T-helper 17 cell (primary cell): ENCODE measurements around the gene JAM3. TPM values are rescaled to one million over a fixed set of nuclear protein-coding genes. Genes with fewer than 3 reads are reported as not detected.

Experiments used
- ATAC-seq: fragments of 150-1000 bp; cut with Tn5 transposase; 2 replicates; pipeline ENCODE4 v1.10.0; 2021; ENCODE audit warnings: mild to moderate bottlenecking, moderate library complexity
- DNase-seq, 3 donors: peaks; one replicate each; pipeline versions ENCODE4 v3.0.0 to v3.0.0-alpha.2; 2020 to 2021
- H3K9me3 ChIP-seq: one replicate; pipeline ENCODE4 v1.7.0; 2013; ENCODE audit warnings: low read length, mild to moderate bottlenecking; ENCODE audit not compliant: control insufficient read depth, poor library complexity, severe bottlenecking
- H3K27ac Mint-ChIP-seq: one replicate; pipeline ENCODE4 v1.8.0; 2022; ENCODE audit warnings: mild to moderate bottlenecking, moderate library complexity, mixed read lengths
- H3K27me3 Mint-ChIP-seq: one replicate; pipeline ENCODE4 v1.8.0; 2022; ENCODE audit warnings: mixed read lengths
- H3K36me3 Mint-ChIP-seq: one replicate; pipeline ENCODE4 v1.8.0; 2022; ENCODE audit warnings: low read depth, mixed read lengths
- H3K4me1 Mint-ChIP-seq: one replicate; pipeline ENCODE4 v1.8.0; 2022; ENCODE audit warnings: mild to moderate bottlenecking, mixed read lengths
- H3K4me3 Mint-ChIP-seq: one replicate; pipeline ENCODE4 v1.8.0; 2022; ENCODE audit warnings: mild to moderate bottlenecking, moderate library complexity, mixed read lengths
- total RNA-seq, 4 donors: library from RNA in 2 of 4; stranded (reverse) in 2 of 4; gene quantifications; one replicate each; pipeline ENCODE4 v1.2.3 and lab custom pipeline; 2022 to 2026

Gene JAM3
- total RNA-seq, 2 donors from 2014 or later, result 12.5 to 37.4 TPM

DNA sequence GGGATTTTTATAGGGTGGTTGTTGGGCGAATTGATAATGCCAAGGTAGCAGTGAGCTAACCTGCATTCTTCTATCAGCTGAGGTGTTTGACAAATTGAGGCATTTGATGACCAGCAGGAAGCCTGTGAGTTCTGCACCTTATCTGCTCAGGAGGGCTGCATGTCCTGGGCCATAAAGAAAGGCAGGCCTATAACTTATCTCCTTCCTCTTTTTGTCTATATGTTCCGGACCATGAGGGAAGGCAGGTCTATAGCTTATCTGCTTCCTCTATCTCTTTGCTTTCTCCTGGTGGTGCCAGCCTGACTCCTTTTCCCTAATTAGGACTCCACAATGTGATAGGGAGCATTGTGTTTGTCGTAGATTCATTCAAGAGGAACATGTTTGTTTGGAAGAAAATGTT lies 8.6 kb upstream of the JAM3 start:
- no peak for DNase-seq
- Mint-ChIP-seq H3K4me1 (peaks cover 8% of the 10 kb centered on the region), H3K27me3 (peaks cover 78% of the 10 kb centered on the region), H3K36me3 (peaks cover 3% of the 10 kb centered on the region), H3K27ac (peak overlapping the region; percentile 62), H3K4me3 (no peak overlapping the region)
- no peak for ATAC-seq
- no peaks in the 10 kb centered on the region for H3K9me3 ChIP-seq

DNA sequence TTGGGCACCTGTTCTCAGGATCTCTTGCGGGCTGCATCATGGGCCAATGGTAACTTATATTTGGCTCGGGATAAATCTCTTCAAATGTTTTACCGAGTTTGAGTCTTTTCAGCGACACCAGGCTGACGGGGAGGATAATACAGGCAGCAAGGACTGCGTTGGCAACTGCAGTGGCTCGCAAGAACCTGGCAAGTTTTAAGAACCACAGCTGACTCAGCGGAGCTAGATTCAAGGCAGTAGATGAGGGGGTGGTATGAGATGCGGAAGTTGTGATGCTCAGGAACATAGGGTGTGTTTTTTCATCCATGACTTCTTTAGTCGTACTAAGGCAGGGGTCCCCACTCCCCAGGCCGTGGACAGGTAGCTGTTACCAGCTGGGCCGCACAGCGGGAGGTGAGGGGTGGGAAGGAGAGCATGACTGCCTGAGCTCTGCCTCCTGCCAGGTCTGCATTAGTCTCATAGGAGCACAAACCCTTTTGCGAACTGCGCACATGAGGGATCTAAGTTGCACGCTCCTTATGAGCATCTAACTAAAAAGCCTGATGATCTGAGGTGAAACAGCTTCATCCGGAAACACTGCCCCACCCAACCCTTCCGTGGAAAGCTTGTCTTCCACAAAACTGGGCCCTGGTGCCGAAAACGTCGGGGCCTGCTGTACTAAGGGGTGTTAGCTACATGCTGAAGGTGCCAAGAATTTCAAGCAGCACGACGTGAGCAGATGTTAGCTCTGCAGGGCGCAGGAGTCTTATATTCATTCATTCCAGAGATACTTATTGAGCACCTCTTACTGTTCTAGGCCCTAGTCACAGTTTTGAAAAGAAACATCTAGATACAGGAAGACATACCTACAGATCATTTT lies 6.4 kb upstream of the JAM3 start:
- no peak overlapping the region for H3K4me3 Mint-ChIP-seq
- DNase-seq (no peak), ATAC-seq (no peak)
- peaks cover 8% of the 10 kb centered on the region for H3K4me1 Mint-ChIP-seq
- H3K9me3 ChIP-seq, result no peaks in the 10 kb centered on the region
- H3K36me3 Mint-ChIP-seq, result peaks cover 3% of the 10 kb centered on the region
- H3K27me3 Mint-ChIP-seq, result peaks cover 72% of the 10 kb centered on the region
- H3K27ac Mint-ChIP-seq, result no peak overlapping the region

DNA sequence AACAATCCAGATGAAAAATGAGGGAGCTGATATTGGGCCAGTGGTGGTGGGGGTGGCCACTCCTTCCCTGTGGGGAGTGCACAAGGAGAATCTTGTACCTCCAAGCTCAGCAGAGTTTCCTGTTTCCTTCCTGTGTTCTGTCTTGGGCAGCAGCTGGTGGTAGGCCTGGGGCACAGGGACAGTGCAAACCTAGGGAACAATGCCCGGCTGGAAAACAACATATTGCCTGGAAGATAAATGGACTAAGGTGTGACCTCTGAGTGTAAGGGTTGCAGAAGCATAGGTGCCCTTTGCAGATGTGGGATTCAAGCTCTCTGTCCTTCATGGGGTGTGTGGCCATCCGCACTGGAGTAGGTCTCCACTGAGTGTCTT lies 5.8 kb upstream of the JAM3 start:
- Mint-ChIP-seq H3K27ac (no peak overlapping the region), H3K27me3 (peaks cover 67% of the 10 kb centered on the region), H3K4me3 (no peak overlapping the region), H3K4me1 (peaks cover 4% of the 10 kb centered on the region), H3K36me3 (peaks cover under 1% of the 10 kb centered on the region)
- no peaks in the 10 kb centered on the region for H3K9me3 ChIP-seq
- ATAC-seq (no peak), DNase-seq (no peak)

DNA sequence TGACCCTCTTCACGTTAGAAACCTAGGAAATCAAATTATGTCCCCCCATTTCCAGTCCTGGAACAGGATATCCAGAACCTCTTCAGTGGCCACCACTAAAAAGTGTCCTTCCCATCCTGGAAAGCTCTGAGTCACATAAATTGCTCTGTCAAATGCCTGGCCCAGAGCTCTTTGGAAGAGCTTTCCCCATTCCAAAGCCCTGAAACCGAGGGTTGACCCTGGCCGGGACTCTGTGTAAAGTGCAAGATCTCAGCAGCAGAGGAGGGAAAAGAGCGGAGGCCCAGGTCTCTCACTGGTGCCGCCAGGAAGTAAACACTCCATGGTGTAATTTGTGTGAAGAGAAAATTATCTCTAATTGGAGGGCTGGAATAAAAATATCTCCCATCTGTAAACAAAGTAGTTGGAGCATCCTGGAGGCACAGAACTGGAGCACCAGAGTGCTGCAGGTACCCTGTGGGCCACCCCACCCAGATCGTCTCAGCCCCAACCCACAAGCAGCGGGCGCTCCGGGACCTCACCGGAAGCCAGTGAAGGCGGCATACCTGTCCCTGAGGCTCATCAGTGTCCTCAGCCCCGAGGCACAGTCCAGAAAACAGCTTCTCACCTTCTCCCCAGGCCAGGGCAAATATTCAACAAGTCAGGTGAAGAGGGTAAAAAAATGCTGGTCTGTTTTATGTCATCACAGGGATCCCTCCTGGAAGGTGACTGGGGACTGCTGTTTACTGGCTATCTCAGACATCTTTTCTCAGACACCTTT lies 4.7 kb upstream of the JAM3 start:
- Mint-ChIP-seq H3K36me3 (no peaks in the 10 kb centered on the region), H3K4me1 (peaks cover 7% of the 10 kb centered on the region), H3K4me3 (no peak overlapping the region), H3K27ac (no peak overlapping the region), H3K27me3 (peaks cover 63% of the 10 kb centered on the region)
- DNase-seq (no peak), ATAC-seq (no peak)
- H3K9me3 ChIP-seq, result no peaks in the 10 kb centered on the region

DNA sequence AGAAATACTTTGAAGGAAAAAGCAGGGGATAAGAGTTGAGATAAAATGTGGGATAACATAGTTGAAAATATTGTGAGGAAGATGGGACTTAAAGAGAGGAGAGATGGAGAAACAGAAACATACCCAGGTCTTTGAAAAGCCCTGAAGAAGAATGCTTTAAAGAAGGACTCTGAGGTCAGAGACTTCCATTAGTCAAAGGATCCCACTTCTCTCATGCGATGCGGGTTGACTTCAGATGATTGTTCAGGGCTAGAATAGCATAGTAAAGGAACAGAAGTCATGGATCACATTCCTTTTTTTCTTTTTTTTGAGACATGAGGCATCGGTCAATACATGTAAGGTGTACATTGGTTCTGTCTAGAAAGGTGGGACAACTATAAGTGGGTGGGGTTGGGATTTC lies 3.5 kb upstream of the JAM3 start:
- no peak for DNase-seq
- H3K36me3 Mint-ChIP-seq, result no peaks in the 10 kb centered on the region
- ATAC-seq, result no peak
- peak overlapping the region; percentile 21 for H3K27ac Mint-ChIP-seq
- H3K27me3 Mint-ChIP-seq, result peaks cover 51% of the 10 kb centered on the region
- no peak overlapping the region for H3K4me3 Mint-ChIP-seq
- H3K9me3 ChIP-seq, result no peaks in the 10 kb centered on the region
- H3K4me1 Mint-ChIP-seq, result peaks cover 7% of the 10 kb centered on the region

DNA sequence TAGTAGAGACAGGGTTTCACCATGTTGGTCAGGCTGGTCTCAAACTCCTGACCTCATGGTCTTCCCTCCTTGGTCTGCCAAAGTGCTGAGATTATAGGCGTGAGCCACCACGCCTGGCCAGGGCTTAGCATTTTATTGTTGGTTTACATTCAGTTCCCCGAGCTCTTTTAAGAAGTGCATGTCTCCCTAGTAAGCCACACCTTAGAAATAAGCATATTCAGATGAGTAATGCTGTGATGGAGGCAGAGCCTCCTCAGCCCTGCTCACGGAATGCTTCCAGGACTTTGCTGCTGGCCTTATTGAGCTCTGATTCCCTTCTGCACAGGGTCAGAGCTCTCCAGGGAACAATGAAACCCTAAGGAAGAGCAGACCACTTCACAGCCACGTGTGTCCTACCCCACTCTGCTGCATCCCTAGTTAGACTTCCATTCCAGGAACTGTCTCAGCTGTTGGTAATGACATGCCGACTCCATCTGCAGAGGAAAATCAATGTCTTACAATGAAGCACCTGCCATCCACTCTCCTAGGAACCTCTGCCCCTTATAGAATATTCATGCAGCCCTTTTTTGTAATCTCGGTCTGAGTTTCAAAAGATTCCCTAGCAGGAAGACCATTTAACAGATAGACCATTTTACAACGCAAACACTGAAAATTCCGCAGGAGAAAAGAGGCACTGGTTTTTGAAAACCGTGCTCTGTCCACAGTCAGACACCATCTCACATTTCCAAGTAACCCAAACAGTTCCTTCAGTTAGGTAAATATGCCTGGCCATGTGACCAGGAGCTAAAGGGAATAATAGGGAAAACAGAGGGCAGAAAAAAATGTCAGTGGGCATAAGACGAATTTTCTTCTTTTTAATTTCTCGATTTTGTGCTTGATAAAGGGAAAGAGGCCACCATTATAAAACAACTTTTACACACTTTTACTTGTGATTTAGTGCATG lies 1.7 kb upstream of the JAM3 start:
- peaks cover 32% of the 10 kb centered on the region for H3K27me3 Mint-ChIP-seq
- H3K36me3 Mint-ChIP-seq, result no peaks in the 10 kb centered on the region

DNA sequence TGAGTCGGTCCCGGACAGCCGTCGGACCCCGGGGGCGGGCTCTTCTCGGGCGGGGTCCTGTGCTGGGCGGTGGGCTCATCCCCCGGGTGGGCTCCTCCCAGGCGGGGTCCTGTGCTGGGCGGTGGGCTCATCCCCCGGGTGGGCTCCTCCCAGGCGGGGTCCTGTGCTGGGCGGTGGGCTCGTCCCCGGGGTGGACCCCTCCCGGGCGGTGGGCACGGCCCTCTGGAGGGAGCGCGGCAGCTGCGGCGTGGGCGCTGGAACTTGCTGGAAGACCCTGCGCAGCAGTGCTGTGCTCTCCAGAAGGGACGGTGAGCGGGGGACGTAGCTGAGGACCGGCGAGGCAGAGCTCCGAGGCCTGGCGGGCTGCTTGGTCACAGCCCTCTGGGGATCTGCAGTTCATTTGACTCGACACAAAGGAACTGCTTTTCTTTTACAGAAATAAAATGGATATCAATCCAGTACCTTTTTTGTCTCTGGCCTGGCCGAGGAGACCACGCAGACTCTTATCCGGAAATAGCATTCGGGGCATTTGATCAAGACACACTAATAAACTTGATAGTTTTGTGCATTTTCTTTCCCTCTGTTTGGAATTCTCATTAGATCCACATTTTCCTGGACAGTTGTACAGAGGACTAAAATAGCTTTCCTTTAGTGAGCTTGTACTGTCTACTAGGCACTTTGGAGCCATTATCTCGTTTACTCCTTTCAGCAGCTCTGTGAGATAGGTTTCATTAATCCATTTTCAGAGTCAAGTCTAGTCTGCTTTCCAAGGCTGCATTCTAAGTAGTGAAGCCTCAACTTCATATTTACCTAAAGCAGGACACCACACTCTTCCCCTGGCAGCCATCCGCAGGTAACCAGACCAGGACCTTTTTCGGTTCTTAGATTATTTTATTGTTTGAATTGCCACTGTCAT lies 812 bp downstream of the JAM3 start:
- Mint-ChIP-seq H3K27ac (peak overlapping the region; percentile 93), H3K4me3 (peak overlapping the region; percentile 64), H3K27me3 (peaks cover 20% of the 10 kb centered on the region), H3K4me1 (peaks cover 10% of the 10 kb centered on the region), H3K36me3 (no peaks in the 10 kb centered on the region)
- no peaks in the 10 kb centered on the region for H3K9me3 ChIP-seq
- DNase-seq (no peak), ATAC-seq (no peak)

More for the DNA sequence above, 1.7 kb upstream of the JAM3 start:
- peaks cover 10% of the 10 kb centered on the region for H3K4me1 Mint-ChIP-seq
- no peaks in the 10 kb centered on the region for H3K9me3 ChIP-seq
- no peak for ATAC-seq
- no peak overlapping the region for H3K4me3 Mint-ChIP-seq
- peak overlapping the region; percentile 32 for H3K27ac Mint-ChIP-seq
- DNase-seq, result no peak

DNA sequence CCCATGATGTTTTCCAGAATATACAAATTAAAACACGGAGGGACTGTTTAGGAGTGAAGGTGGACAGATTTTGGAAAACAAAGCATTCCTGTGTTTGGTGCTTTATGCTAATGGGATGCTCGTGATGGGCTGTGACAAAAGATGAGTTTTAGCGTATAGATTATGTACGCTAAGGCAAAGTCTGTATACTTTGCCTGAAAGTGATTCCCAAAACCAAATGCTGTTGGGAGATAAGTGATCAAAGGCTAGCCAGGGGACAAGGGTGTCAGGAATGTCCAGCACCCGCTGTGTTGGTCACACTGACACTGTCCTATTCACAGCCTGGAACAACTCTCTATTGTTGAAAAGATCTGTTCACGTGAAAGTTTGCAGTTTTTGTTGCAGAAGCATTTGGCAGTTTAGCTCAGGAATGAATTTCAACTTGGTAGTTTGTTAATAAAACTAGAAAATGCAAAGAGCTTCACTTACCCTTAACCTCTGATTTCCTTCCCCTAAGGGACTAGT lies 1.5 kb downstream of the JAM3 start:
- DNase-seq, result no peak
- ATAC-seq, result no peak
- Mint-ChIP-seq H3K36me3 (no peaks in the 10 kb centered on the region), H3K4me1 (peaks cover 14% of the 10 kb centered on the region), H3K4me3 (peak overlapping the region; percentile 64), H3K27ac (no peak overlapping the region), H3K27me3 (peaks cover 14% of the 10 kb centered on the region)
- no peaks in the 10 kb centered on the region for H3K9me3 ChIP-seq

DNA sequence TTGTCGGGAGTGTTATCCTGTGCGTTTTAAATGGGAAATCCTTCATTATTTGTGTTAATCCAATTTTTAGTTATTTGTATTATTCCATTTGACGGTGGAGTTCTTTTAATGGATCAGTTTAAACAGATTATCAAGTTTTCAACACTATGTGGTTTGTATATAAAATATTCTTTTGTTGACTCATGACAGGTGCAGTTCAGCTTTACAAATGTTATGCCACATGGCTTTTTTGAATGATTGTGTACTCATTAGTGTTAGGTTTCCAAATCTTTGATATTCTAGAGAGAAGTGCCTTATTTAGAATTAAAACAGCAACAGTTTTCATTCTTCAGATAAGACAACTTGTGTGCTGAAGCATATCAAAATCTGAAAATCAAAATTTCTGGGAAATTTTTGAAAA lies 2.4 kb downstream of the JAM3 start:
- Mint-ChIP-seq H3K4me3 (no peak overlapping the region), H3K27ac (no peak overlapping the region), H3K4me1 (peaks cover 17% of the 10 kb centered on the region), H3K36me3 (no peaks in the 10 kb centered on the region), H3K27me3 (peaks cover 7% of the 10 kb centered on the region)
- DNase-seq (no peak), ATAC-seq (no peak)
- no peaks in the 10 kb centered on the region for H3K9me3 ChIP-seq

DNA sequence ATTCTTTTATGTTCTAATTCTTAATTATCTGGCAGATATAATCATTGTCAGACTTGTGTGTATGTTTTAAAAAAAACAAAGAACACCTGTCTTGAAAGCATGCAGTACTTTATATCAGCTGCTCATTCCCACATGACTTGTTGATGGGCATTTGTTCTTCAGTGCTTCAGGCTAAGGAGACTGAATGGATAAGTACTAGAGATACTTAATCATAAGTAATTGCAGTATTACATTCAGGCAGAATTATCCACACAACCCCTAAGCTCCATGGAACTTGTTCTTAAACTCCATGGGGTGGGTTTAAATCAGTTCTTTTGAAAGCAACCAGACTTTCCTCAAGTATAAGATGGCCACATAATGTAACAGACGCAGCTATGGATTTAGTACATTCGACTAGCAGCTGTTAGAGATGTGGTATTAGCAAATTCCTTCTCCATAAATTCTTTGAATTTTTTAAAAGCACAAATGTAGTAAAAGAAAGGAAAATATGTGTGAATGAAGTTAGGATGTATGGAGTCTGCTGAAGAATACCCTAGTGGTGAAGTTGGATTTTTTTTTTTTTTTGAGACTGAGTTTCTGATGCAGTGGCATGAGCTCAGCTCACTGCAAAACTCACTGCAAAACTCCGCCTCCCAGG lies 3.0 kb downstream of the JAM3 start:
- no peaks in the 10 kb centered on the region for H3K36me3 Mint-ChIP-seq
- H3K4me3 Mint-ChIP-seq, result no peak overlapping the region
- H3K4me1 Mint-ChIP-seq, result peaks cover 17% of the 10 kb centered on the region
- H3K9me3 ChIP-seq, result no peaks in the 10 kb centered on the region
- no peak overlapping the region for H3K27ac Mint-ChIP-seq
- no peak for ATAC-seq
- DNase-seq, result no peak
- H3K27me3 Mint-ChIP-seq, result peaks cover 7% of the 10 kb centered on the region

DNA sequence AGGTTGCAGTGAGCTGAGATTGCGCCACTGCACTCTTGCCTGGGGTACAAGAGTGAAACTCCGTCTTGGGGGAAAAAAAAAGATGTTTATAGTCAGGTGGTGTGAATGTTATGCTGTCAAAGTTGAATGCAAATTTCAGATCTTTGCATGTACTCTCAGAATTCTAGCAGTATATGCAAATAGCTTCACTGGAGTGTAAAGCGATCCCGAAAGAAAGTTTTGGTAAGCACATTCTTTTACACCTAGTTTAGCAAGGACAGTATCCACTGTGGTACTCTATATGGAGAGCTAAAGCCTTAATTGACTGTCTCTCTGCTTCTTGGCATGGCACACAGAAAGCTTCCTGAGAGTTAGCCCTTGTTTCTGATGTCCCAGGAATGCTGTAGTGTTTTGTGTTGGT lies 4.0 kb downstream of the JAM3 start:
- no peak overlapping the region for H3K27ac Mint-ChIP-seq
- peaks cover 7% of the 10 kb centered on the region for H3K27me3 Mint-ChIP-seq
- H3K9me3 ChIP-seq, result no peaks in the 10 kb centered on the region
- H3K4me3 Mint-ChIP-seq, result no peak overlapping the region
- no peaks in the 10 kb centered on the region for H3K36me3 Mint-ChIP-seq
- H3K4me1 Mint-ChIP-seq, result peaks cover 17% of the 10 kb centered on the region
- DNase-seq, result no peak
- ATAC-seq, result no peak

DNA sequence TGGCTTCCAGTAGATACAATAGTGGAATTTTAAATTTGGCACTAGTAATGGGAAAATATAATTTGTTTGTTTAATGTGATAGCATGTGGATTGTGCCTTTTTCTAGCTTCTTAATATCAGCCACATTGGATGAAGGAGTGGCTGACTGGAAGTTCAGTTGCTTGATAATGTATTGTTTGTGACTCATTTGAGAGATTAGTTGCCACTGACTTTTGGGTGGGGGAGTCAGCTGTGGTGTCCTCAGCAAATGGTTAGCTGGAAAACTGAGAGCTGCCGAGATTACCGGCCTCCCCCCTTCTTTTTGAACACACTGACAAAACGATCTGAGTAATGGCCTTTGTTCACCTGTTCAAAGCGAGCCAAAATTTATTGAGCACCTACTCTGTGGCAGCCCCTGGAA lies 5.5 kb downstream of the JAM3 start:
- Mint-ChIP-seq H3K4me1 (peaks cover 10% of the 10 kb centered on the region), H3K4me3 (no peak overlapping the region), H3K27me3 (no peaks in the 10 kb centered on the region), H3K27ac (no peak overlapping the region), H3K36me3 (no peaks in the 10 kb centered on the region)
- DNase-seq (no peak), ATAC-seq (no peak)
- H3K9me3 ChIP-seq, result no peaks in the 10 kb centered on the region
